Upper lobe of left lung (tissue), 6 donors: ENCODE data around the gene EYA2. TPM values are rescaled to one million over a fixed set of nuclear protein-coding genes. Genes with fewer than 3 reads are reported as not detected.

Experiments used
- ATAC-seq, 2 donors: fragments of 200-7000 bp; cut with Tn5 transposase; one replicate each; pipeline ENCODE4 v1.9.1; 2022; ENCODE audit warnings: mild to moderate bottlenecking in 2 of 2, moderate library complexity in 2 of 2; ENCODE audit not compliant: low FRiP score in 2 of 2
- DNase-seq, 2 donors: peaks; one replicate each; pipeline ENCODE4 v3.0.0-alpha.2; 2019 to 2020
- H3K27ac ChIP-seq, 4 donors: fragments of 200-600 bp; sonication (generic); one replicate each; pipeline ENCODE4 v1.5.1; 2016 to 2019
- H3K27me3 ChIP-seq, 4 donors: fragments of 200-600 bp; sonication (generic); one replicate each; pipeline ENCODE4 v1.5.1; 2017 to 2019
- H3K36me3 ChIP-seq, 4 donors: fragments of 200-600 bp; sonication (generic); one replicate each; pipeline ENCODE4 v1.5.1; 2016 to 2019
- H3K4me1 ChIP-seq, 4 donors: fragments of 200-600 bp; sonication (generic); one replicate each; pipeline ENCODE4 v1.5.1; 2018 to 2019
- H3K4me3 ChIP-seq, 4 donors: fragments of 200-600 bp; sonication (generic); one replicate each; pipeline ENCODE4 v1.5.1; 2017 to 2019; ENCODE audit warnings: mild to moderate bottlenecking in 2 of 4, moderate library complexity in 1 of 4
- H3K9me3 ChIP-seq, 4 donors: fragments of 200-600 bp; sonication (generic); one replicate each; pipeline ENCODE4 v1.5.1; 2018 to 2019
- CTCF ChIP-seq, 6 experiments: fragments of 450-650 bp in 4 of 6; fragments of 200-600 bp in 2 of 6; sonication (generic) in 2 of 6; IDR thresholded peaks; one replicate each; pipeline ENCODE4 v1.5.1; 2016 to 2019; ENCODE audit warnings: antibody characterized with exemption in 6 of 6
- EP300 ChIP-seq, 4 donors: sonication (generic); formaldehyde crosslinking; IDR thresholded peaks; one replicate each; pipeline ENCODE4 v1.5.1; 2017; ENCODE audit warnings: antibody characterized with exemption in 4 of 4, control low read depth in 2 of 4
- POLR2A ChIP-seq, 4 donors: fragments of 450-650 bp; IDR thresholded peaks; one replicate each; pipeline ENCODE4 v1.5.1; 2016 to 2017; ENCODE audit warnings: antibody characterized with exemption in 4 of 4, mild to moderate bottlenecking in 2 of 4
- POLR2AphosphoS5 ChIP-seq, 2 donors: sonication (generic); formaldehyde crosslinking; IDR thresholded peaks; one replicate each; pipeline ENCODE4 v1.5.1; 2017; ENCODE audit warnings: antibody characterized with exemption in 2 of 2
- WGBS, 2 donors: methylation state at CpG; one replicate each; pipeline ENCODE4 v1.1.5; 2017 to 2018; 5-methylcytosine and 5-hydroxymethylcytosine counted together
- total RNA-seq, 6 donors: library from RNA; depleted of rRNA in 4 of 6; stranded (reverse); fragments of >200 nt in 4 of 6; gene quantifications; one replicate each; pipeline versions ENCODE4 v1.1.0 to v1.2.1, GENCODE V29; 2016 to 2021
- donor health status: DM: no; HTN: no; CAD: no; lungs with moderate emphysema.
- donor health status: DM: no; HTN: yes; CAD: no; lungs with severe emphysema.

The EYA2 gene
- total RNA-seq, 6 donors from 2014 or later, result 0.66 to 9.4 (median 3.0) TPM

- H3K9me3 ChIP-seq, result peaks cover 0 to 10% (median 4%) of the 10 kb centered on the region in 4 donors
- no peaks in the 10 kb centered on the region for H3K4me1 ChIP-seq
- H3K4me3 ChIP-seq, result no peak overlapping the region
- H3K27ac ChIP-seq, result no peak overlapping the region
- TF ChIP-seq POLR2A (IDR thresholded peaks at IDR 0.05) (no peak), CTCF (IDR thresholded peaks at IDR 0.05) (no peak), POLR2AphosphoS5 (IDR thresholded peaks at IDR 0.05) (no peak), EP300 (IDR thresholded peaks at IDR 0.05) (no peak)
- H3K27me3 ChIP-seq, result no peaks in the 10 kb centered on the region
- 83% methylated on average over 1 of the region's 1 CpG for WGBS, 2 donors
- no peak for DNase-seq
- ATAC-seq, result no peak
- no peaks in the 10 kb centered on the region for H3K36me3 ChIP-seq
Observed at GRCh38 chr20:47044938-47045337, 150.3 kb downstream of the EYA2 start.

GRCh38 chr20:47048054-47048453 lies 153.4 kb downstream of the EYA2 start:
- Histone ChIP-seq H3K36me3 (no peaks in the 10 kb centered on the region), H3K9me3 (peaks cover 0 to 10% (median 4%) of the 10 kb centered on the region in 4 donors), H3K4me1 (no peaks in the 10 kb centered on the region), H3K4me3 (no peak overlapping the region), H3K27ac (no peak overlapping the region), H3K27me3 (no peaks in the 10 kb centered on the region)
- ATAC-seq (no peak), DNase-seq (no peak)
- WGBS, 2 donors, result 80 to 83% methylated on average over 5 of the region's 5 CpGs
- TF ChIP-seq POLR2A (IDR thresholded peaks at IDR 0.05), result no peak
- TF ChIP-seq POLR2AphosphoS5 (IDR thresholded peaks at IDR 0.05), result no peak
- TF ChIP-seq EP300 (IDR thresholded peaks at IDR 0.05), result no peak
- TF ChIP-seq CTCF (IDR thresholded peaks at IDR 0.05), result no peak

- 33 to 48% methylated on average over 7 of the region's 7 CpGs for WGBS, 2 donors
- no peaks in the 10 kb centered on the region for H3K36me3 ChIP-seq
- no peaks in the 10 kb centered on the region for H3K27me3 ChIP-seq
- peaks cover 0 to 7% (median 3%) of the 10 kb centered on the region in 4 donors for H3K9me3 ChIP-seq
- no peak overlapping the region for H3K27ac ChIP-seq
- H3K4me3 ChIP-seq, result no peak overlapping the region
- H3K4me1 ChIP-seq, result no peaks in the 10 kb centered on the region
- ATAC-seq, result no peak
- DNase-seq, result no peak
- TF ChIP-seq CTCF (IDR thresholded peaks at IDR 0.05) (no peak), POLR2AphosphoS5 (IDR thresholded peaks at IDR 0.05) (no peak), POLR2A (IDR thresholded peaks at IDR 0.05) (no peak), EP300 (IDR thresholded peaks at IDR 0.05) (no peak)
Observed at GRCh38 chr20:47049771-47050170, 155.1 kb downstream of the EYA2 start.

DNA sequence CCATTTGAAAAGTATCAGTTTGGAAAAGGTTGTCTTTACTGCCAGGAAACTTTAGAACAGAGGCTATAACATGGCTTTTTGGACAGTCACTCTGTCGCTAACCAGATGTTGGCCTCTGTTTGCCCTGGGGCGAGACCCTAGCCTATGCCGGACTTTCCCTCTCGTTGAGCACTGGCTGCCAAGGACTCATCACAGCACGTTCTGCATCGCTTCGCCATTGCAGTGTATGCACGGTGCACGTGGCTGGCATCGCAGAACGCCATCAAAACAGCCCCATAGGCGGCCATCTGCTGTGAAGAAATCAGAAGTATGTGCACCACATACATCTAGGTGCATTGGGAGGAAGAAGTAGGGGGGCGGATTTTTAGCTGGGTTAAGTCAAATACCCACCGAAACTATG lies 156.4 kb downstream of the EYA2 start:
- no peak for TF ChIP-seq POLR2A (IDR thresholded peaks at IDR 0.05)
- TF ChIP-seq CTCF (IDR thresholded peaks at IDR 0.05), result no peak
- no peak for TF ChIP-seq EP300 (IDR thresholded peaks at IDR 0.05)
- TF ChIP-seq POLR2AphosphoS5 (IDR thresholded peaks at IDR 0.05), result no peak
- no peaks in the 10 kb centered on the region for H3K27me3 ChIP-seq
- H3K27ac ChIP-seq, result no peak overlapping the region
- 78 to 84% methylated on average over 14 of the region's 14 CpGs for WGBS, 2 donors
- DNase-seq (peak in 1 of 2 donors; percentile 36), ATAC-seq (peak in 1 of 2 donors; percentile 15)
- H3K36me3 ChIP-seq, result no peaks in the 10 kb centered on the region
- no peaks in the 10 kb centered on the region for H3K4me1 ChIP-seq
- no peaks in the 10 kb centered on the region for H3K9me3 ChIP-seq
- H3K4me3 ChIP-seq, result no peak overlapping the region

DNA sequence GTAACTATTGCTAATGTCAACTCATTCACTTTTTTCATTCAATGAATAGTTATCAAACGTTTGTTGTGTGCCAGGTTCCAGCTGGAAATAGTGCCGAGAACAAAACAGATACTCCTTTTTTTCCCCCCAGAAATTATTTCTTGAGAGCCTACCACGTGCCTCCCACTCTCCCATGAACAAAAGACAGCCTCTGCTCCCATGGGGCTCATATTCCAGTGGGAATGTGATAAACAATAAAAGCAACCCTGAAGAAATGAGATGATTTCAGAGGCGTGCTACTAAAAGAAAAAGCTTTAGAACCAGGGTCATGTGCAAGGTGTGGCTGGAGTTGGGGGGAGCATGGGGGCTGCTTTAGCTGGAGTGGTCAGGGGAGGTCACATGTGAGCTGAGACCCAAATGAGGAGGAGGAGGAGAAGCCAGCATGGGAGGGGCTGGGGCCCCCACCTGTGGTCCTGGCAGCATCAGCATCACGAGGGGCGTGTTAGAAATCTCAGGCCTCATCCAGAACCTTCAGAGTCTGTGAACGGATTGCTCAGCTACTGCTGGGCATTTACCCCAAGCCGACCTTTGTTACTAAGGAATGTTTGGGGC lies 157.4 kb downstream of the EYA2 start:
- 51 to 61% methylated on average over 8 of the region's 8 CpGs for WGBS, 2 donors
- H3K27ac ChIP-seq, result no peak overlapping the region

More for the DNA sequence above, 157.4 kb downstream of the EYA2 start:
- DNase-seq, result no peak
- Histone ChIP-seq H3K36me3 (no peaks in the 10 kb centered on the region), H3K27me3 (no peaks in the 10 kb centered on the region), H3K4me1 (no peaks in the 10 kb centered on the region), H3K9me3 (no peaks in the 10 kb centered on the region), H3K4me3 (no peak overlapping the region)
- no peak for ATAC-seq
- TF ChIP-seq CTCF (IDR thresholded peaks at IDR 0.05) (no peak), POLR2AphosphoS5 (IDR thresholded peaks at IDR 0.05) (no peak)
